Globus pallidus (tissue), 1 donor: Measurements from ENCODE around the gene ARHGEF40.

ENCODE experiments used
- DNase-seq: peaks from one replicate; pipeline ENCODE4 v3.0.0-alpha.2; 2015; ENCODE audit warnings: low spot score

ARHGEF40 gene

GRCh38 chr14:21059842-21060613 is 10.1 kb upstream of the ARHGEF40 start:
- peak; percentile 52 for DNase-seq

GRCh38 chr14:21060614-21061346 is 9.3 kb upstream of the ARHGEF40 start:
- no peak for DNase-seq

GRCh38 chr14:21061347-21061668 is 8.8 kb upstream of the ARHGEF40 start:
- no peak for DNase-seq

GRCh38 chr14:21063479-21063878 is 6.6 kb upstream of the ARHGEF40 start:
- no peak for DNase-seq

- no peak for DNase-seq
Measured at GRCh38 chr14:21066882-21067502, 3.1 kb upstream of the ARHGEF40 start.

GRCh38 chr14:21068521-21069387 is 1.4 kb upstream of the ARHGEF40 start:
- DNase-seq, result peak; percentile 67

GRCh38 chr14:21069388-21070082 is 569 bp upstream of the ARHGEF40 start:
- peak; percentile 87 for DNase-seq

GRCh38 chr14:21070610-21071224 is 613 bp downstream of the ARHGEF40 start:
- no peak for DNase-seq

GRCh38 chr14:21071225-21072030 is 1.3 kb downstream of the ARHGEF40 start:
- DNase-seq, result peak; percentile 79

GRCh38 chr14:21072031-21072473 is 1.9 kb downstream of the ARHGEF40 start:
- DNase-seq, result peak; percentile 54

- no peak for DNase-seq
Measured at GRCh38 chr14:21072781-21073339, 2.8 kb downstream of the ARHGEF40 start.

GRCh38 chr14:21073921-21074320 is 3.8 kb downstream of the ARHGEF40 start:
- DNase-seq, result no peak

- no peak for DNase-seq
Measured at GRCh38 chr14:21074398-21075272, 4.5 kb downstream of the ARHGEF40 start.

- DNase-seq, result no peak
Measured at GRCh38 chr14:21075719-21076437, 5.8 kb downstream of the ARHGEF40 start.

GRCh38 chr14:21077672-21078071 is 7.6 kb downstream of the ARHGEF40 start:
- DNase-seq, result no peak

- DNase-seq, result no peak
Measured at GRCh38 chr14:21078287-21078686, 8.2 kb downstream of the ARHGEF40 start.

- DNase-seq, result no peak
Measured at GRCh38 chr14:21078726-21079125, 8.6 kb downstream of the ARHGEF40 start.

GRCh38 chr14:21081521-21082142 is 11.5 kb downstream of the ARHGEF40 start:
- DNase-seq, result no peak
